Adrenal gland (tissue), 5 donors: ENCODE data around the gene MAPKBP1.

Experiments used
- POLR2A ChIP-seq, 2 donors: fragments of 450-650 bp; IDR thresholded peaks; one replicate each; pipeline ENCODE4 v1.6.1; 2017; ENCODE audit warnings: antibody characterized with exemption in 2 of 2, mild to moderate bottlenecking in 2 of 2, moderate library complexity in 1 of 2
- TF ChIP-seq, protein P1 (sequence below), 6 experiments: fragments of 450-650 bp in 4 of 6; fragments of 200-600 bp in 2 of 6; sonication (generic) in 1 of 6; IDR thresholded peaks; 1 replicate in 5 of 6; 2 replicates in 1 of 6; pipeline versions ENCODE4 v1.5.1 to v1.8.0; 2016 to 2021; ENCODE audit warnings: antibody characterized with exemption in 6 of 6, mild to moderate bottlenecking in 2 of 6, moderate library complexity in 1 of 6
- donor health status: DM: no; HTN: no; CAD: no.

DNA sequence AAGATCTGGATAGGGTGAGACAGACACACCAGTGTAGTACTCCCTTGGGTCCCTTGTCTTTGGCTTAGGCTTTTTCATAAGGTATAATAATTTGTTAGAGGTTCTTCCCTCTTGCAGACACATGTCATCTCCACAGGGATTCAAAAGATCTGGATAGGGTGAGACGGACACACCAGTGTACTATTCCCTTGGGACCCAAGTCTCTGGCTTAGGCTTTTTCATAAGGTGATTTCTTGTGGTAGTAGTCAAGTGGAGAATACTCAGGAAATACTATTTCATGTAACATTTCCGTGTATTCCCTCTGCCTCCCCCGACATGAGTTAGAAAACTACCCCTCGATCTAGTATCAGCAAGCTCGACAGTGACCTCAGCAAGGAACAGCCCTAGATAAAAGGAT, 954 bp upstream of the MAPKBP1 start:
- TF ChIP-seq POLR2A (IDR thresholded peaks at IDR 0.05), result no peak
- TF ChIP-seq, protein P1, sequence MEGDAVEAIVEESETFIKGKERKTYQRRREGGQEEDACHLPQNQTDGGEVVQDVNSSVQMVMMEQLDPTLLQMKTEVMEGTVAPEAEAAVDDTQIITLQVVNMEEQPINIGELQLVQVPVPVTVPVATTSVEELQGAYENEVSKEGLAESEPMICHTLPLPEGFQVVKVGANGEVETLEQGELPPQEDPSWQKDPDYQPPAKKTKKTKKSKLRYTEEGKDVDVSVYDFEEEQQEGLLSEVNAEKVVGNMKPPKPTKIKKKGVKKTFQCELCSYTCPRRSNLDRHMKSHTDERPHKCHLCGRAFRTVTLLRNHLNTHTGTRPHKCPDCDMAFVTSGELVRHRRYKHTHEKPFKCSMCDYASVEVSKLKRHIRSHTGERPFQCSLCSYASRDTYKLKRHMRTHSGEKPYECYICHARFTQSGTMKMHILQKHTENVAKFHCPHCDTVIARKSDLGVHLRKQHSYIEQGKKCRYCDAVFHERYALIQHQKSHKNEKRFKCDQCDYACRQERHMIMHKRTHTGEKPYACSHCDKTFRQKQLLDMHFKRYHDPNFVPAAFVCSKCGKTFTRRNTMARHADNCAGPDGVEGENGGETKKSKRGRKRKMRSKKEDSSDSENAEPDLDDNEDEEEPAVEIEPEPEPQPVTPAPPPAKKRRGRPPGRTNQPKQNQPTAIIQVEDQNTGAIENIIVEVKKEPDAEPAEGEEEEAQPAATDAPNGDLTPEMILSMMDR (IDR thresholded peaks at IDR 0.05), result no peak
